ENCODE data around the gene CMYA5.

Gene CMYA5

DNA sequence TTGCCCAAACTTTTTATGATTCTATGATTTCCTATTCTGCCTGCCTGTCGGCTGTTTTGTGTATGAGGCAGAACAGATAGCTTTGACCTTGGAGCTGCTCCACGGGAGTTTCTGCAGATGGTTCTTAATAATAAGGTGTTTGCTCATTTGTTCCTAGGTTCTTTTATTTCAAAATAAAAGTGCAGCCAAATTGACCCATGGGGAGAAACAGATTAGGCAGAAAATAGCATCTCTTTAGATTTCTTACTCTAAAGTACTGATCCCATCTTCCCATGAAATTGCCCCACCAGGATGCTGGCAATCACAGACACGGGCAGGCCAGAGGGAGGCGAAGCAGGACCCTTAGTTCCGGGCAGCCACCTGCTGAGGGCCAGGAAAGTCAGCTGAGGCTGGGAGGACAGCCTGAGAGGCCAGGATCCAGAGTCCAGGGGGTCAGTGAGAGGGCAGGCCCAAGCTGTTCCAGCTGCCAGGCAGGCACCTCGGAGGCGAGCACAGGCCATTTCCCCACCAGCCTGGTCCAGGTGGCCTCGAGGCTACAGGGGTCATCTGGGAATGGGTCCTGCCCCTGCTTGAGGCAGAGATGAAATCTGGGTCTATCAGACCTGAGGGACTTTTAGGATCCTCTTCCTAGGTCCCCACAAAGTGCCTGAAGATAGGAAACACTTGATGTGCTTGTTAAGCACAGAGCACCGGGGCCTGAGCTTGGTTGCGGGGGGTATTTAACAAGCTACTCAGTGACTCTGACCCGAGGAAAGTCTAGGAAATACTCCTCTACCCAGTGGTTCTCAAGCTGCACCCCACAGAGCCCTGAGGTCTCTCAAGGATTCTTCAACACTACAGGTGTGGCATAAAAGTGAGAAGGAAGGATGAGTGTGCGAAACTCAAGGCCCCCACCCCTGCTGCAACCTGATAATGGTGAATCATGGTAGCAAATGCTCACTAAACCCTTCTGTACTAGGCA, 145.4 kb downstream of the CMYA5 start:
- no peak overlapping the region for H3K27ac ChIP-seq (ENCODE audit: low read depth, low read length, severe bottlenecking)
- 79 to 83% methylated on average over 4 to 9 of the region's 12 CpGs for WGBS, 2 experiments (ENCODE audit: insufficient coverage in 2 of 2)
- H3K4me1 ChIP-seq (ENCODE audit: control insufficient read depth, insufficient read depth, low read length, poor library complexity, severe bottlenecking), result no peaks in the 10 kb centered on the region
- no peaks in the 10 kb centered on the region for H3K36me3 ChIP-seq (ENCODE audit: control insufficient read depth, insufficient read depth, low read length)
- no peak overlapping the region for H3K4me3 ChIP-seq (ENCODE audit: extremely low read depth, insufficient read depth, low read length, poor library complexity, severe bottlenecking)
- H3K9me3 ChIP-seq (ENCODE audit: control insufficient read depth, low read length), result no peaks in the 10 kb centered on the region

DNA sequence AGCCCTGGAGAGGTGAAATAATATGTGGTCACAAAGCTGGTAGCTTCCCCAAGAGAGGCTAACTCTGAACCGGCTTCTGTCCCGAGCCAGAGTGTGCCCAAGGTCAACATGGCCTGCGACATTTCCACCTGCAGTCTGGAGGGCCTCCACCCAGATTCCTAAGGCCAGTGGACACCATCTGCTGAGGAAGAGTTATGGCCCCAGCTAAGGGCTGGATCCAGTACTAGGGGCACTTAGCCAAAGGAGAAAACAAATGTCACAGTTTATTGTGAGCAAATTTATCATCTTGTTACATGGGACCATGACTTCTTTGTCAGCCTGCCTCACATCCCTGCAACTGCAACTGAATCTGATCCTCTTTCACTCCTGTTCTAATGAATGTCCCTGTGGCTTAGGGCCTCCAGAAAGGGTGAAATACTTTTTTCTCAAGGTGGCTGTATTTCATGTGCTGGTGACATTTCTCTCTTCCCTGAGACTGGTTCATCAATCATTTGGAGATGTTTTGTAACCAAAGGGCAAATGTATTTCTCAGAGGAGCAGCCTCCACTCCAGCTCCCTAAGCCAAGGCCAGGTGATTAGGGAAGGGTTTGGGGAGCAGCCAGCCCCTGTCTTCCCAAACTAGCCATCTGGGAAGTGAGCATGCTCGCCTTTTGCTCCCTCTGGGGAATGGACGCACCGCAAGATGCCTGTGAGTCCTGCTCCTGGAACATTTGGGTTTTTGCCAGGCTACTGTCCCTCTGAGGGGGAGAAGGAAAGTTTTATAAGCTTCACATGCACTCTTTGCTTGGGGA, 148.3 kb downstream of the CMYA5 start:
- 86 to 96% methylated on average over 3 to 5 of the region's 6 CpGs for WGBS, 2 experiments (ENCODE audit: insufficient coverage in 2 of 2)
- Histone ChIP-seq H3K4me3 (ENCODE audit: extremely low read depth, insufficient read depth, low read length, poor library complexity, severe bottlenecking) (no peak overlapping the region), H3K4me1 (ENCODE audit: control insufficient read depth, insufficient read depth, low read length, poor library complexity, severe bottlenecking) (no peaks in the 10 kb centered on the region), H3K27ac (ENCODE audit: low read depth, low read length, severe bottlenecking) (no peak overlapping the region), H3K36me3 (ENCODE audit: control insufficient read depth, insufficient read depth, low read length) (no peaks in the 10 kb centered on the region), H3K9me3 (ENCODE audit: control insufficient read depth, low read length) (no peaks in the 10 kb centered on the region)

DNA sequence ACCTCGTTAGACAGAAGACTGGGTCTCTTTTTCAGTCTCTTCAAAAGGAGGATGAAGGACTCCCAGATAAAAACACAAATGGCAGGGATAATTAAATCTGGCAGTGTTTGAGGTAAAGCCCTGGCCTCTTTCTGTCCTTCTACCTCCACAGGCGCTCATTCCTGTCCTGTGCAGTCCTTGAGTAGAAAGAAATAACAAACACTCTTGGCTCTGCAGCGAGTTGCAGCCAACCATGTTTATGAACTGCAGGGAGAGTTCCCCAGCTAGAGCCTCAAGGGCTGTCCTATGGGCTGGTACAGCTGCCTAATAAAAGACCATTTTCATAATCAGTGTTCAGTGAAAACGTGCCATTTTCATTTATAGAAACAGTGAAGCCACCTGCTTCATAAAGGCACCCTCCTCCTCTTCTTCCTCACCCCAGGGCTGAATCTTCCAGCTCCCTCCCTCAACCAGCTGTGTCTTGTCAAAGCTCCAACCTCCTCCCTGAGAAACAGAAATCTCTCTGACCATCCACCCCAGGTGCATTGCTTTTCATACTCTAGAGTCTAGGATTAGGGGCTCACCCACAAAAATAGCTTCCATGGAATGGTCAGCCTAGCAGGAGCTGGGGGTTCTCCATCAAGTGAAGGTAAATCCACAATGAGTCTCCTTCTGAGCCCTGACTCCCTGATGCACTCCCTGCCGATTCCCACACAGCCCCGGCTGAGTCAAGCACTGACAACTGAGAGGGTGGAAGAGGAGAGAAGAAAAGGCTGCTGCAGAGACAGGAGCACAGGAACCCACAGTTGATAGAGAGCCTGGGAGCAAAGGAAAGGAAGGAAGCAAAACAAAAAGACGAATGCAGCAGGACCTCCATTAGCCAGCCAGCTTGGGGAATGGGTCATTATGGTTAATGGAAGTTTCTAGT, 150.7 kb downstream of the CMYA5 start:
- H3K27ac ChIP-seq (ENCODE audit: low read depth, low read length, severe bottlenecking), result no peak overlapping the region
- no peaks in the 10 kb centered on the region for H3K9me3 ChIP-seq (ENCODE audit: control insufficient read depth, low read length)
- H3K4me1 ChIP-seq (ENCODE audit: control insufficient read depth, insufficient read depth, low read length, poor library complexity, severe bottlenecking), result peaks cover 5% of the 10 kb centered on the region
- 73 to 80% methylated on average over 4 to 5 of the region's 7 CpGs for WGBS, 2 experiments (ENCODE audit: insufficient coverage in 2 of 2)
- no peaks in the 10 kb centered on the region for H3K36me3 ChIP-seq (ENCODE audit: control insufficient read depth, insufficient read depth, low read length)
- H3K4me3 ChIP-seq (ENCODE audit: extremely low read depth, insufficient read depth, low read length, poor library complexity, severe bottlenecking), result no peak overlapping the region

DNA sequence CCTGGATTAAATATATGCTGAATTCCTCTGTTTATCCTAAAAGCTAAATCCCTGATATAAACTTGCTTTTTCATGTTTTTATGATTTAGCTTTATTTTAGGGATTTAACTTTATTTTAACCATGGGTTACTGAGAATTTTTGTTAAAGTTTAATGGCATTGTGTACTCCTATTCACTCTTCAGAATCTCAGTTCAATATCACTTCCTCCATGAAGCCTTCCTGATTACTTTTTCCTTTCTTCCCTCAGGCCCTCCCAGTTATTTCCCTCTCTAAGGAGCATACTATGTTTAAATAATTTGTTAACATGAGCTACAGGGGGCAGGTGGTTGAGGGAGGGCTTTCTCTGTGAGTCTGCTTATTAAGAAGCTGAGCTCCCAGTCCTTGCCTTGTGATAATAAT, 151.5 kb downstream of the CMYA5 start:
- no peaks in the 10 kb centered on the region for H3K9me3 ChIP-seq (ENCODE audit: control insufficient read depth, low read length)
- H3K27ac ChIP-seq (ENCODE audit: low read depth, low read length, severe bottlenecking), result no peak overlapping the region
- H3K4me3 ChIP-seq (ENCODE audit: extremely low read depth, insufficient read depth, low read length, poor library complexity, severe bottlenecking), result no peak overlapping the region
- no peaks in the 10 kb centered on the region for H3K36me3 ChIP-seq (ENCODE audit: control insufficient read depth, insufficient read depth, low read length)
- H3K4me1 ChIP-seq (ENCODE audit: control insufficient read depth, insufficient read depth, low read length, poor library complexity, severe bottlenecking), result peaks cover 10% of the 10 kb centered on the region

DNA sequence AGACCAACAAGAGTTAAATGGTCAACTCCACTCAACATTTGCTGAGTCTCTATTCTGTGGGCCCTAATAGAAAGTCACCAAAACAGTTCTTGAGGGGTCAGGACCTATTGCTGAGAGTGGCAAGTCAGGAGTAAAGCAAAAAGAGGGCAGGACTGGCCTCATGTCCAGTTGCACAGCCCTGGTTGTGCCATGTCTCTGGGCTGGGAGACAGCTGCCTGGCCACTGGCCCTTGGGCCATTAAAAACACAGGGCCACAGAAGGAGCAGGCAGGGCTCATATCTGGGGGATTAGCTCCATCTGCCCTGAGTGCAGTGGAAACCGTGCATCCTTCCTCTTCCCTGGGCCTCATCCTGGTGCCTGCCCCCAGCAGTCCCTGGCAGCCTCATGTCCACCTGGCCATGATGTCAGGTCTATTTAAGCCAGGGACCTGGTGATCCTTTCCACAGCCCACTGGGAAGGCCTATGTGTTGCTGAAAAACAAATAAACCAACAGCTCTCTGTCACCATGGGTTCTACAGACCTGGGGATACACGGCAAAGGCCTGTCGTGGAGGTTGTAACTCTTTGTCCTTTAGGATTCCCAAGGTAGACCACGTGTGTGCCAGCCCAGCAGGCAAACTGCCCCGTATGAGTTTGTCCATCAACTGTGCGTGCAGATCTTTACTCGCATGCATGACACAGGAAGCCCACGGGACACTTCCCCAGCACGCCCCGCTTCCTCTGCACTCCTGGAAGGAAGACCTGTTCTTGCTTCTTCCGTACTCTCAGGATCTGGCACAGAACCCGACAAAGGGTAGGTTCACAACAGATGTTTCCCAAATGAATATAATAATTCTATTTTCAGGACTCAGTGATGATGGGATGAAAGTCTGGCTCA, 152.6 kb downstream of the CMYA5 start:
- 86 to 100% methylated on average over 10 to 11 of the region's 12 CpGs for WGBS, 2 experiments (ENCODE audit: insufficient coverage in 2 of 2)
- H3K36me3 ChIP-seq (ENCODE audit: control insufficient read depth, insufficient read depth, low read length), result no peaks in the 10 kb centered on the region
- no peak overlapping the region for H3K4me3 ChIP-seq (ENCODE audit: extremely low read depth, insufficient read depth, low read length, poor library complexity, severe bottlenecking)
- peaks cover 10% of the 10 kb centered on the region for H3K4me1 ChIP-seq (ENCODE audit: control insufficient read depth, insufficient read depth, low read length, poor library complexity, severe bottlenecking)
- H3K27ac ChIP-seq (ENCODE audit: low read depth, low read length, severe bottlenecking), result no peak overlapping the region
- no peaks in the 10 kb centered on the region for H3K9me3 ChIP-seq (ENCODE audit: control insufficient read depth, low read length)

DNA sequence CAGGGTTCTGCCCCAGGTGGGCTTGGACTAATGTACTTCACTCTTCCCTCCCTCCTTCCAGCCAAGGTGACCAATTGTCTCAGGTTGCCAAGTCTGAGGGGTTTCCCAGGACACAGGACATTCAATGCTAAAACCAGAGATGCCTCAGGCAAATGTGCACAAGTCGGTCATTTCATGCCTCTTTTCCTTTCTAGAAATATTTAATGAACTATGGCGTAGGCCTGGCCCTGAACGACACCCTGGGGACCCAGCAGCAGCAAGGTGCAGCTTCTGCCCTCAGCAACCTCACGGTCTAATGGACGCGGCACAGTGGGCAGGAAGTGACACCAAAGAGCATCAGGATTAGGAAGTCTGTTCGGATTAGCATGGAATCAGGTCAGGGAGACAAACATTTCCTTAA, 153.4 kb downstream of the CMYA5 start:
- Histone ChIP-seq H3K36me3 (ENCODE audit: control insufficient read depth, insufficient read depth, low read length) (no peaks in the 10 kb centered on the region), H3K4me3 (ENCODE audit: extremely low read depth, insufficient read depth, low read length, poor library complexity, severe bottlenecking) (no peak overlapping the region), H3K9me3 (ENCODE audit: control insufficient read depth, low read length) (no peaks in the 10 kb centered on the region), H3K27ac (ENCODE audit: low read depth, low read length, severe bottlenecking) (no peak overlapping the region), H3K4me1 (ENCODE audit: control insufficient read depth, insufficient read depth, low read length, poor library complexity, severe bottlenecking) (peaks cover 10% of the 10 kb centered on the region)
- 93 to 94% methylated on average over 3 to 6 of the region's 7 CpGs for WGBS, 2 experiments (ENCODE audit: insufficient coverage in 2 of 2)

DNA sequence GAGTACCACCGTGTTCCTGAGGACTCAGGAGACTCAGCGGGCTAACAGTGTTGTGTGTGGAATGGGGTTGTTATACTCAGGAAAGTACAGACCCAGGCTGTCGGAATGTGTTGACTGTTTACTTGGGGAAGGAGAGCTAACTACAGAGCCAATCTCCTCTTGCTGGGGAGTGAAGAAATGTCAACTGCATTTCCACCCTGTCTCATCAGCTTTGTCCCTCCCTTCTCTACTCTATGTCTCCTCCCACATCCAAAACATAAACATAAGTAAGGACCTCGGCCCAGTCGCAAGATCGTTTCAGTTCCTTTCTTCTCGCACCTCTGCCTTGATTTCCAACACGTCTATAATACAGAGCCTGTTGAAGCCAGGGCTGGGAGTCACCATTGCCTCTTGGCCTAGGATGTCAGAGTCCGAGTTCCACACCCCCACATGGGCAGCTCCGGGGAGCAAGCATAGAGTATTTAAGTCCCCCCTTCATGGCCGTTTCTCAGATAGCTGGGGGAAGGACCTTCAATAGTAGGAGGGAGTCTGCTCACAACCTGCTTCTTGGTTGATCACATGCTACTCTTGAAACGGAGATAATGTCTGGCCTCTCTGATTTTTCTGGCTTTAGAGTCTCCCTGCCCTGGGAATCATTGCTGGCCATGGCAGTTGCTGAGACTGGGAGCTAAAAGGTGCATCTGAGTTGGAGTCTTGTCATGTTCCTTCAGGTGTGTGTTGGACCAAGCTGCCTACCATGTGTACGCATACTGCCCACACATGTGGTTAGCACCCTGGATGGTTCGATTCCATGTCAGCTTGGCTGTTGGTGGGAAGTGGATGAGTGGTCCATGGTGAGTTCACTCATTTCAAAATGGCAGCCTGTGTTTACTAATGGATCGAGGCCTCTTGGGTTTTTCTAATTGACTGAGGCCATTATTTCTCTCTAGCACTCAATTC, 154.1 kb downstream of the CMYA5 start:
- Histone ChIP-seq H3K9me3 (ENCODE audit: control insufficient read depth, low read length) (no peaks in the 10 kb centered on the region), H3K4me3 (ENCODE audit: extremely low read depth, insufficient read depth, low read length, poor library complexity, severe bottlenecking) (no peak overlapping the region), H3K36me3 (ENCODE audit: control insufficient read depth, insufficient read depth, low read length) (no peaks in the 10 kb centered on the region), H3K27ac (ENCODE audit: low read depth, low read length, severe bottlenecking) (no peak overlapping the region), H3K4me1 (ENCODE audit: control insufficient read depth, insufficient read depth, low read length, poor library complexity, severe bottlenecking) (peaks cover 10% of the 10 kb centered on the region)
- 84 to 93% methylated on average over 9 to 12 of the region's 15 CpGs for WGBS, 2 experiments (ENCODE audit: insufficient coverage in 2 of 2)

DNA sequence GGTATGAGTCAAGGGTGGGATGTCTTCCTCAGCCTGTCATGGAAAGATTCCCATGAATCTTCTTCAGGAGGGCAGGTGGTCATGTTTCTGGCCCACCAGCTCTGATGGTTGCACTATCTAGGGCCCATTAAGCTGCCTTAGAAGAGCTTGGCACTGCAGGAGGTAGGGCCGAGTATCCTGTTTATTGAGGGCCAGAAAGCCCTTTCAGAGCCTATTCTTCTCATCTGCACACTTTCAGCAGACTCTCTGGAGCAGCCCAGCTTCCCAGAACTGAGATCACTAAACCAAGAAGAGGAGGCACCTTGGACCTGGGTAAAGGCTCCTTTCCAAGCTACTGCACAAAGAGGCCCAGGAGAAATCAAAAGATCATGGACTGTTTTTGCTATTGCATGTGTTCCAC, 154.9 kb downstream of the CMYA5 start:
- Histone ChIP-seq H3K4me3 (ENCODE audit: extremely low read depth, insufficient read depth, low read length, poor library complexity, severe bottlenecking) (no peak overlapping the region), H3K9me3 (ENCODE audit: control insufficient read depth, low read length) (no peaks in the 10 kb centered on the region), H3K36me3 (ENCODE audit: control insufficient read depth, insufficient read depth, low read length) (no peaks in the 10 kb centered on the region), H3K27ac (ENCODE audit: low read depth, low read length, severe bottlenecking) (no peak overlapping the region), H3K4me1 (ENCODE audit: control insufficient read depth, insufficient read depth, low read length, poor library complexity, severe bottlenecking) (peaks cover 10% of the 10 kb centered on the region)
- 100% methylated on average over 1 of the region's 1 CpG; no CpG with 5 or more reads in 1 of the 2 experiments for WGBS, 2 experiments (ENCODE audit: insufficient coverage in 2 of 2)

Data from mesodermal cell (in vitro differentiated cells).